ENCODE results near the gene BLNK. TPM values are rescaled to one million over a fixed set of nuclear protein-coding genes. Genes with fewer than 3 reads are reported as not detected.

BLNK gene
- total RNA-seq, 1 donor from 2014 or later = not detected

DNA sequence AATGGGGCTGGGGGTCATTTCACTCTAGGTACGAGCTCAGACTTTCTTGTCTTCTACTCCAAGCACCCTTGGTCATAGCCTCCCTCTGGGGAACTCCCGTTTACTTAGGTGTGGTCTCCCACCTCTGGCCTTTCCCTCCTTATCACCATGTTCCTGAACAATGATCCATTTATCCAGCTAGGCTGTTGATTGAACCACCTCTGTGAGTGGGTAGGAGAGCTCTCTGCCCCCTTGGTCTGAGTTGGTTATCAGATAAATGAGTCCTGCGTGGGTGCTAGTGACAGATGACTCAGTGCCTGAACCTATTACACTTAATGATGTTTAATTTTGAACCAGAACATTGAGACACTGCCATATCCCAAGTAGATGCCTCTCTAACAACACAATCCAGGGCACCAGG is 9.4 kb downstream of the BLNK start:
- no peaks in the 10 kb centered on the region for H3K79me2 ChIP-seq (ENCODE audit: insufficient read depth, low read length)
- Mint-ChIP-seq H3K27me3 (ENCODE audit: low read depth, unreplicated experiment) (peaks cover 6% of the 10 kb centered on the region), H3K27ac (ENCODE audit: unreplicated experiment) (no peak overlapping the region), H3K9me3 (ENCODE audit: unreplicated experiment) (no peaks in the 10 kb centered on the region), H3K4me3 (ENCODE audit: unreplicated experiment) (no peak overlapping the region), H3K4me1 (ENCODE audit: low read depth, unreplicated experiment) (peaks cover 2% of the 10 kb centered on the region), H3K36me3 (ENCODE audit: low read depth, unreplicated experiment) (no peaks in the 10 kb centered on the region)
- DNase-seq (ENCODE audit: low read depth) (no peak), FAIRE-seq (no peak)
- H3K36me3 ChIP-seq (ENCODE audit: insufficient read depth, low read length) = no peaks in the 10 kb centered on the region
- H3K9ac ChIP-seq (ENCODE audit: low read length) = no peak overlapping the region
- H4K20me1 ChIP-seq (ENCODE audit: insufficient read depth, low read length) = no peaks in the 10 kb centered on the region
- no peak overlapping the region for H3K27ac ChIP-seq (ENCODE audit: low read depth, low read length)
- no peak overlapping the region for H3K4me3 ChIP-seq (ENCODE audit: insufficient read depth, low read depth, low read length)
- H2AFZ ChIP-seq (ENCODE audit: low read depth, low read length) = no peak overlapping the region
- no peaks in the 10 kb centered on the region for H3K4me1 ChIP-seq (ENCODE audit: insufficient read depth, low read length)
- TF ChIP-seq CTCF (IDR thresholded peaks at IDR 0.05; ENCODE audit: insufficient read depth, low read depth, low read length) (no peak), EZH2 (IDR thresholded peaks at IDR 0.05; ENCODE audit: insufficient read depth, low read length) (no peak)
- H3K9me3 ChIP-seq (ENCODE audit: insufficient read depth, low read depth, low read length) = no peaks in the 10 kb centered on the region
- H3K27me3 ChIP-seq (ENCODE audit: insufficient read depth, low read length) = no peaks in the 10 kb centered on the region
- no peak overlapping the region for H3K4me2 ChIP-seq (ENCODE audit: low read length)

- H3K27ac Mint-ChIP-seq (ENCODE audit: unreplicated experiment) = no peak overlapping the region
- Histone ChIP-seq H3K36me3 (ENCODE audit: insufficient read depth, low read length) (no peaks in the 10 kb centered on the region), H3K27me3 (ENCODE audit: insufficient read depth, low read length) (no peaks in the 10 kb centered on the region), H4K20me1 (ENCODE audit: insufficient read depth, low read length) (no peaks in the 10 kb centered on the region), H3K27ac (ENCODE audit: low read depth, low read length) (no peak overlapping the region), H3K9me3 (ENCODE audit: insufficient read depth, low read depth, low read length) (no peaks in the 10 kb centered on the region), H2AFZ (ENCODE audit: low read depth, low read length) (no peak overlapping the region), H3K9ac (ENCODE audit: low read length) (no peak overlapping the region), H3K4me2 (ENCODE audit: low read length) (no peak overlapping the region), H3K4me3 (ENCODE audit: insufficient read depth, low read depth, low read length) (no peak overlapping the region), H3K4me1 (ENCODE audit: insufficient read depth, low read length) (no peaks in the 10 kb centered on the region), H3K79me2 (ENCODE audit: insufficient read depth, low read length) (no peaks in the 10 kb centered on the region)
- FAIRE-seq (no peak), DNase-seq (ENCODE audit: low read depth) (no peak)
- no peaks in the 10 kb centered on the region for H3K36me3 Mint-ChIP-seq (ENCODE audit: low read depth, unreplicated experiment)
- TF ChIP-seq CTCF (IDR thresholded peaks at IDR 0.05; ENCODE audit: insufficient read depth, low read depth, low read length) (no peak), EZH2 (IDR thresholded peaks at IDR 0.05; ENCODE audit: insufficient read depth, low read length) (no peak)
- no peak overlapping the region for H3K4me3 Mint-ChIP-seq (ENCODE audit: unreplicated experiment)
- H3K27me3 Mint-ChIP-seq (ENCODE audit: low read depth, unreplicated experiment) = peaks cover 6% of the 10 kb centered on the region
- peaks cover 2% of the 10 kb centered on the region for H3K4me1 Mint-ChIP-seq (ENCODE audit: low read depth, unreplicated experiment)
- no peaks in the 10 kb centered on the region for H3K9me3 Mint-ChIP-seq (ENCODE audit: unreplicated experiment)
Observed at GRCh38 chr10:96261132-96261531, 10.2 kb downstream of the BLNK start.

GRCh38 chr10:96260014-96260413 is 11.4 kb downstream of the BLNK start:
- no peak overlapping the region for H3K27ac Mint-ChIP-seq (ENCODE audit: unreplicated experiment)
- no peaks in the 10 kb centered on the region for H3K4me1 ChIP-seq (ENCODE audit: insufficient read depth, low read length)
- FAIRE-seq = no peak

More at GRCh38 chr10:96260014-96260413, 11.4 kb downstream of the BLNK start:
- H3K4me3 ChIP-seq (ENCODE audit: insufficient read depth, low read depth, low read length) = no peak overlapping the region
- no peak overlapping the region for H3K4me2 ChIP-seq (ENCODE audit: low read length)
- TF ChIP-seq CTCF (IDR thresholded peaks at IDR 0.05; ENCODE audit: insufficient read depth, low read depth, low read length) (no peak), EZH2 (IDR thresholded peaks at IDR 0.05; ENCODE audit: insufficient read depth, low read length) (no peak)
- H3K79me2 ChIP-seq (ENCODE audit: insufficient read depth, low read length) = no peaks in the 10 kb centered on the region
- H3K36me3 Mint-ChIP-seq (ENCODE audit: low read depth, unreplicated experiment) = no peaks in the 10 kb centered on the region
- no peak overlapping the region for H3K9ac ChIP-seq (ENCODE audit: low read length)
- no peaks in the 10 kb centered on the region for H3K9me3 ChIP-seq (ENCODE audit: insufficient read depth, low read depth, low read length)
- H3K4me3 Mint-ChIP-seq (ENCODE audit: unreplicated experiment) = no peak overlapping the region
- H3K36me3 ChIP-seq (ENCODE audit: insufficient read depth, low read length) = no peaks in the 10 kb centered on the region
- H2AFZ ChIP-seq (ENCODE audit: low read depth, low read length) = no peak overlapping the region
- H3K4me1 Mint-ChIP-seq (ENCODE audit: low read depth, unreplicated experiment) = peaks cover 2% of the 10 kb centered on the region
- no peak overlapping the region for H3K27ac ChIP-seq (ENCODE audit: low read depth, low read length)
- H3K27me3 ChIP-seq (ENCODE audit: insufficient read depth, low read length) = no peaks in the 10 kb centered on the region
- no peaks in the 10 kb centered on the region for H3K9me3 Mint-ChIP-seq (ENCODE audit: unreplicated experiment)
- peaks cover 6% of the 10 kb centered on the region for H3K27me3 Mint-ChIP-seq (ENCODE audit: low read depth, unreplicated experiment)
- H4K20me1 ChIP-seq (ENCODE audit: insufficient read depth, low read length) = no peaks in the 10 kb centered on the region
- DNase-seq (ENCODE audit: low read depth) = no peak

All from astrocyte (in vitro differentiated cells and primary cell).